ENCODE data around the gene DOCK6. TPM values are rescaled to one million over a fixed set of nuclear protein-coding genes. Genes with fewer than 3 reads are reported as not detected.
"Not testable (repeated sequence)": the region's sequence is repeated elsewhere in the genome, so short reads cannot be mapped to it uniquely, and the experiment has no call there.

DOCK6 gene
- polyA plus RNA-seq, 3 donors, result 16.2 to 190 (median 57.8) TPM

GRCh38 chr19:11169896-11170678 is 92.2 kb downstream of the DOCK6 start:
- 78 to 88% (median 79%) methylated on average over 31 of the region's 31 CpGs for WGBS, 3 donors
- no peak overlapping the region for H3K27ac ChIP-seq (ENCODE audit: low read depth, low read length)

DNA sequence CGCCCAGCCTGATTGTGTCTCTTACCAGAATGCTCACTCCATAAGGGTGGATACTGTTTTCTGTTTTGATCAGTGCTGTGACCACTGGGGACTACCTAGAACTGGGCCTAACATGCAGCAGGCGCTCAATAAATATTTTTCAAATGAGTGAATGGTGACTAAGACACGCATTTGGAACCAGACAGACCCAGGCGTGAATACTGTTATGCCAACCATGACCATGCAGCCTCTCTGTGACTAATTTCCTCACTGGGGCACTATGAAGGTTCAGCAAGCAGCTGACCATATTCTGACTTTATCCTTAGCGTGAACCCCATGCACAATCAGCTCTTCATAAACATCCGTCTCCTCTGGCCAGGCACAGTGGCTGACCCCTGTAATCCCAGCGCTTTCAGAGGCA is 93.8 kb downstream of the DOCK6 start:
- H3K27ac ChIP-seq (ENCODE audit: low read depth, low read length), result no peak overlapping the region
- WGBS, 3 donors, result 86 to 97% (median 92%) methylated on average over 7 of the region's 7 CpGs

DNA sequence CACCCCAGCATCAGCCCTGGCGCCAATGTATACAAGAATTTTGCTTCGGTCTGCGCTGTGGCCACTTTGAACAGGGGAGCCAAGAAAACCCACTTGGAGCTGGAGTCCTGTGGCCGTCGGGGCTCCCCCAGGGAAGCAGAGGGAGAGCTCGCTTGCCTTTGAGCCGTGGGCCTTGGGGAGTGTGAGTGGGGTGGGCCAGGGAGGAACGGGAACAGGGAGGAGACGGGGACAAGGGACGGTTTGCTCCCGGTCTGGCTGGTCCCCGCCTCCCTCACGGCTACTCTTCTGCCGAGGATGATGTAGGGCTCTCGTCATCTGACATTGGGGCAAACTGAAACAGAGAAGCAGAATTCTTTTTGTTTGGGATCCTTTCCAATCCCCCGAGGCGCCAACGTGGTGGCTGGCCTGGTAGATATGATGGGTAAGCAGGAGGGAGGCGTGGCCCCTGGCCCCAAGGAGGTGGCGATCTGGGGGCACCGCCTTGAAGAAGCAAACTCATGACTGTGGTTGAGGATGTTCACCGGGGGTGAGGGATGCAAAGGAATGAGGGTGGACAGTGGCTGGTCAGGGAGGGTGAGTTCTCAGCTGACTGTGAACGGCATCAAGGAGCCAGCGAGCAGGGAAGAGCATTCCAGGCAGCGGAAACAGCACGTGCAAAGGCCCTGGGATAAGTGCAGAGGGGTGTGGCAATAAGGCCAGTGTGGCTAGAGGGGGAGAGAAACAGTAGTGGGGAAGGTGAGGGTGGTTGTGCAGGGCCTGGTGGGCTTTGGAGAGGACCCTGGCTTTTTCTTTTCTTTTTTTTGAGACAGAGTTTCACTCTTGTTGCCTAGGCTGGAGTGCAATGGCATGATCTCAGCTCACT is 95.8 kb downstream of the DOCK6 start:
- no peak overlapping the region for H3K27ac ChIP-seq (ENCODE audit: low read depth, low read length)
- WGBS, 3 donors, result 63 to 82% (median 71%) methylated on average over 25 to 26 of the region's 26 CpGs

DNA sequence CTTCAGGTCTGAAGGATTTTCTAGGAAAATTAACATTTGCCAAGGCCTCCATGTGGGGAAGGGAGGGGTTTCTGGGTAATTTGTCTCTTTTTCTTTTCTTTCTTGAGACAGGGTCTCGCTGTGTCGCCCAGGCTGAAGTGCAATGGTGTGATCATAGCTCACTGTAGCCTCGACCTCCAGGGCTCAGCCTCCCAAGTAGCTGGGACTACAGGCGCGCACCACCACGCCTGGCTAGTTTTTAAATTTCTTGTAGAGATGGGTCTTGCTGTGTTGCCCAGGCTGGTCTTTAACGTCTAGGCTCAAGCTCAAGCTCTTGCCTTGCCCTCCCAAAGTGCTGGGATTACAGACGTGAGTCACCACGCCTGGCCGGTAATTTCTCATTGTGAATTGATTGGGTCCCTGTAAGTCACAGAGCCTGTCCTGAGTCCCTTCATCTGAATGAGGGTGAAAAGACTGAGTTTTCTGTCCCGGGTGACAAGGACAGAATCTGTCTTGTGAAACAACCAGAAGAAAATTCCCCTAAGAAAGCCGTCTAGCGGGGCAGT is 96.8 kb downstream of the DOCK6 start:
- 72 to 88% (median 82%) methylated on average over 13 of the region's 13 CpGs for WGBS, 3 donors
- peak overlapping the region; percentile 17 for H3K27ac ChIP-seq (ENCODE audit: low read depth, low read length)

- H3K27ac ChIP-seq (ENCODE audit: low read depth, low read length), result peak overlapping the region; percentile 51
- 37 to 74% (median 51%) methylated on average over 17 of the region's 17 CpGs for WGBS, 3 donors
These were observed 97.4 kb downstream of the DOCK6 start for GRCh38 chr19:11164879-11165406.

- WGBS, 3 donors, result 72 to 82% (median 73%) methylated on average over 11 of the region's 11 CpGs
- no peak overlapping the region for H3K27ac ChIP-seq (ENCODE audit: low read depth, low read length)
These were observed 98.0 kb downstream of the DOCK6 start for GRCh38 chr19:11164296-11164695.

- WGBS, 3 donors, result 95 to 100% (median 97%) methylated on average over 2 of the region's 2 CpGs
- H3K27ac ChIP-seq (ENCODE audit: low read depth, low read length), result not testable (repeated sequence)
These were observed 101.9 kb downstream of the DOCK6 start for GRCh38 chr19:11160440-11160768.

GRCh38 chr19:11159598-11160439 is 102.5 kb downstream of the DOCK6 start:
- WGBS, 3 donors, result 40 to 59% (median 41%) methylated on average over 16 of the region's 16 CpGs
- no peak overlapping the region for H3K27ac ChIP-seq (ENCODE audit: low read depth, low read length)

DNA sequence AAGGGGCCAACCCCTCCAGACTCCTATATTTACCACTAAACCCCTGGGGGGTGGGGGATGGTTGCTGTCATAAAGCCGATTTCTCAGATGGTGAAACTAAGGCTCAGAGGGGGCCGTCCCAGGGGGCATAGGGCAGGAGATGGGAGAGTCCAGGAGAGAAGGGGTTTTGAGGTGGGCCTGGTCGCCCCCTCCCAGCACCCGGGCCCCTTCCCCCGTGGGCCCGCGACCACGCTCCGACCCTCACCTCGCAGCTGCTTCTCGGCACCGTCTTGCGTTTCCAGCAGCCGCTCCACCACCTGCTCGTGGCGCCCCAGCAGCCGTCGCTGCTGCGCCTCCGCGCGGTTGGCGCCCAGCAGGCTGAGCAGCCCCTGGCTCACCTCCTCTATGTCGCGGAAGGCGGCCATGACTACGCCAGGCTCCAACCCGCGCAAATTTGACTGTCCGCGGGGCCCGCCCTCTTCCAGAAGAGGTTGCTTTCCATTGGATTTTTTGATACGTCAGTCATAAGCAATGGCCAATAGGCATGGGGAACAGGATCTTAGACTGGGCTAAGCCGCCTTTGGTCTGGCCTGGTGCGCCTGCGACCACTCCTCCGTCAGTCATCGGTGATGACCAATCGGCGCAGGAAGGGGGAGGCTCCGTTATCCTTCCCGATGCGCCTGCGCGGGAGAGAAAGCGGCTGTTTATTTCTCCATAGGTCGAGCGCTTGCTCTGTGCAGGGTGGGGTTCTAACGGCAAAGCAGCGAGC is 106.8 kb downstream of the DOCK6 start, which contains the start of gene SPC24:
Gene SPC24 (minus strand): TSS at position 410 of the 748 bp plus-strand sequence. CDS start 6 bp downstream, at position 404.
- H3K27ac ChIP-seq (ENCODE audit: low read depth, low read length), result no peak within 1 kb of the TSS
- WGBS, 3 donors, result 1% methylated on average over 43 to 50 of the region's 50 CpGs

DNA sequence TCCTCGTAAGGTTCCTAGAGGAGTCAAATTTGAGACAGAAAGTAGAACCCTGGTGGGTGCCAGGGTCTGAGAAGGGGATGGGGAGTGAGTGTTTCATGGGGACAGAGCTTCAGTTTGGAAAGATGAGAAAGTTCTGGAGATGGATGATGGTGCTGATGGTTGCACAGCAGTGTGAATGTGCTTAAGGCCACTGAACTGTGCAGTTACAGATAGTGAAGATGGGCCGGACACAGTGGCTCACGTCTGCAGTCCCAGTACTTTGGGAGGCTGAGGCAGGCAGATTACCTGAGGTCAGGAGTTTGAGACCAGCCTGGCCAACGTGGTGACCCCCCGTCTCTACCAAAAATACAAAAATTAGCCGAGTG is 107.7 kb downstream of the DOCK6 start:
- WGBS, 3 donors, result 48 to 54% (median 49%) methylated on average over 6 of the region's 6 CpGs
- H3K27ac ChIP-seq (ENCODE audit: low read depth, low read length), result no peak overlapping the region

DNA sequence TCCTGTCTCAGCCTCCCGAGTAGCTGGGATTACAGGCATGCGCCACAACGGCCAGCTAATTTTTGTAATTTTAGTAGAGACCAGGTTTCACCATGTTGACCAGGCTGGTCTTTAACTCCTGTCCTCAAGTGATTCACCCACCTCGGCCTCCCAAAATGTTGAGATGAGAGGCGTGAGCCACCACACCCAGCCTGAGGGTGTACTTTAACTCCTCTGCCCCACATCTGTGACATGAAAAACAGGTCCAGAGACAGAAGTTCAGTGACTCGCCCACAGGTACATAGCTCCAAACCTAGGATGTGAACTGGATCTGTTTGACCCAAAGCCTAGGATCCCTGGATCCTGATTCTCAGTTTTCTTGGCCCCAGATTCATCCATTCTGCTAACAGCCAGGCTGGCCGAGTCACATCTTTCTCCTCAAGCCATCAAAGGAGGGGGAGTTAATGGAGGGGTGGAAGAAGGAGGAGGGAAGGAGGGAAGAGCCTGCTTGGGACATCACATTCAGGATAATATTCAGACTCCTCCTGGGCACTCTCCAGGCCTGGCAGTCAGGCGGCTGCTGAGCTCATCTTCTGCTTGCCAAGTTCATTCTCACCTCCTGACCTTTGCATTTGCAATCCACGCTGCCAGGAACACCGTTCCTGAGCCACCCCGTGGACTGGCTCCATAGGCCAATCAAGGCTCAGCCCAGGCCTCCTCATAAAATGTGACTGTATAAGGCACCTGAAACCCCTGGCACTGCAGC is 109.8 kb downstream of the DOCK6 start:
- H3K27ac ChIP-seq (ENCODE audit: low read depth, low read length), result no peak overlapping the region
- 63 to 69% (median 64%) methylated on average over 11 of the region's 11 CpGs for WGBS, 3 donors

DNA sequence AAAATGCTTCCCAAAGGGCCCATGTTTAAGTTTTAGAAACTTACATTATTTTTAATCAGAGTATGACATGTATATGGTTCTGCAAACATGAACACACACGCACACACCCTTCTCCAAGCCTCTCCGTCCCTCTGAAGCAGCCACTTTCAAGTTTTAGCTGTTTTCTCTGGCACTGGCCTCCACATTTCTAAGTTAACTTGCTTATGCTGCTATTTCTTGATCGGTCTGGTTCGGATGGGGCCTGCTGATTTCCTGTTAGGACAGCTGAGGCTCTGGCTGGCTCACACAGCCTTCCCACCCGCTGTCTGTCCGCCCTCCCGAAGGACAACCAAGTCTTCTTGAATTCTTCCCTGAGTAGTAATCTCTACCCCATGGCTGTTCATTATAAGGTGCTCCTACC is 111.1 kb downstream of the DOCK6 start:
- no peak overlapping the region for H3K27ac ChIP-seq (ENCODE audit: low read depth, low read length)
- 53 to 84% (median 57%) methylated on average over 7 of the region's 7 CpGs for WGBS, 3 donors

Other genes starting within 250 kb of the DOCK6 start
- gene LDLR, start 173.1 kb downstream of the DOCK6 start, polyA plus RNA-seq, result 100 to 1,000 TPM in 1 of 3 donors, 10 to 100 TPM in 2; 17.5 to 247 (median 49.3) TPM
- 1 to 10 TPM in 1 of 3 donors, under 1 TPM in 2; 0.17 to 2.4 (median 0.30) TPM for gene SPC24, start 106.7 kb downstream of the DOCK6 start, polyA plus RNA-seq
- 100 to 1,000 TPM in 2 of 3 donors, 10 to 100 TPM in 1; 34.3 to 583 (median 148) TPM for gene KANK2, start 65.0 kb downstream of the DOCK6 start, polyA plus RNA-seq
- gene ANGPTL8, start 22.9 kb downstream of the DOCK6 start, polyA plus RNA-seq, result 100 to 1,000 TPM in 1 of 3 donors, 10 to 100 TPM in 1, 1 to 10 TPM in 1; 7.4 to 108 (median 16.9) TPM
- gene TSPAN16, start 33.6 kb upstream of the DOCK6 start, polyA plus RNA-seq, result not detected
- 10 to 100 TPM in 2 of 3 donors, 1 to 10 TPM in 1; 4.6 to 29.6 (median 10.3) TPM for gene RAB3D, start 77.1 kb upstream of the DOCK6 start, polyA plus RNA-seq
- gene TMEM205, start 83.7 kb upstream of the DOCK6 start, polyA plus RNA-seq, result 10 to 100 TPM; 61.4 to 97.8 (median 69.7) TPM
- gene CCDC159, start 84.0 kb upstream of the DOCK6 start, polyA plus RNA-seq, result 10 to 100 TPM; 15.8 to 43.5 (median 20.9) TPM
- 10 to 100 TPM in 2 of 3 donors, 1 to 10 TPM in 1; 5.9 to 18.3 (median 17.9) TPM for gene PLPPR2, start 92.9 kb upstream of the DOCK6 start, polyA plus RNA-seq
- gene SWSAP1, start 112.1 kb upstream of the DOCK6 start, polyA plus RNA-seq, result 1 to 10 TPM; 1.4 to 2.4 (median 2.1) TPM
- 10 to 100 TPM in 1 of 3 donors, 1 to 10 TPM in 2; 8.0 to 10.5 (median 8.7) TPM for gene EPOR, start 121.8 kb upstream of the DOCK6 start, polyA plus RNA-seq
- gene RGL3, start 156.8 kb upstream of the DOCK6 start, polyA plus RNA-seq, result 10 to 100 TPM; 12.9 to 30.4 (median 23.6) TPM
- gene ODAD3, start 172.6 kb upstream of the DOCK6 start, polyA plus RNA-seq, result under 1 TPM in 2 of 3 donors, not detected in 1; 0.15 to 0.30 TPM
- 100 to 1,000 TPM; 111 to 154 (median 149) TPM for gene PRKCSH, start 173.1 kb upstream of the DOCK6 start, polyA plus RNA-seq
- gene ELAVL3, start 218.5 kb upstream of the DOCK6 start, polyA plus RNA-seq, result under 1 TPM in 1 of 3 donors, not detected in 2; 0.03 TPM
- gene ZNF653, start 243.3 kb upstream of the DOCK6 start, polyA plus RNA-seq, result 1 to 10 TPM; 5.8 to 8.0 (median 6.5) TPM